GM12878 (cell line): ENCODE measurements around the gene SIAH2. TPM values are rescaled to one million over a fixed set of nuclear protein-coding genes. Genes with fewer than 3 reads are reported as not detected.

Experiments
- ATAC-seq: fragments of 200-7000 bp; cut with Tn5 transposase; 3 replicates; pipeline ENCODE4 v1.9.1; 2020; ENCODE audit warnings: mild to moderate bottlenecking, moderate library complexity
- BruUV-seq: library from RNA; stranded (reverse); fragments of 400-500 nt; replicated peaks from 2 replicates; lab custom pipeline; 2021; lab: Mats Ljungman, UMichigan
- CTCF ChIA-PET: fragments of 300-600 bp; sonication (Branson Sonifier 250); formaldehyde crosslinking; extraction: SDS; loops from one replicate; lab custom pipeline; 2021; ENCODE audit warnings: inconsistent platforms; lab: Yijun Ruan, JAX
- POLR2A ChIA-PET: fragments of 350-600 bp; formaldehyde crosslinking; extraction: SDS; loops from one replicate; lab custom pipeline; 2021; ENCODE audit warnings: inconsistent platforms; lab: Charles Lee
- RAD21 ChIA-PET: fragments of 300-600 bp; sonication (Branson Sonifier 250); formaldehyde crosslinking; loops from one replicate; lab custom pipeline; 2023; ENCODE audit warnings: antibody characterized with exemption; ENCODE audit not compliant: unreplicated experiment; lab: Charles Lee
- SMC1A ChIA-PET: fragments of 300-600 bp; sonication (Branson Sonifier 250); formaldehyde crosslinking; loops from one replicate; lab custom pipeline; 2023; ENCODE audit not compliant: unreplicated experiment, uncharacterized antibody; lab: Charles Lee
- DNase-seq: peaks from one replicate; pipeline ENCODE4 v3.0.0-alpha.2; 2011; ENCODE audit warnings: low read depth, low spot score
- FAIRE-seq: peaks from 3 replicates; lab custom pipeline; 2011; peaks lifted over from hg19 to GRCh38; lab: Jason Lieb, UNC
- H2AFZ ChIP-seq: 2 replicates; pipeline ENCODE4 v1.6.0; 2011; ENCODE audit warnings: low read depth, low read length, control low read depth; ENCODE audit not compliant: control insufficient read depth
- H3K27ac ChIP-seq: 2 replicates; pipeline ENCODE4 v1.5.1; 2011; ENCODE audit warnings: control low read depth; ENCODE audit not compliant: control insufficient read depth, insufficient read depth
- H3K27me3 ChIP-seq, 2 experiments: replicated peaks in 1 of 2; 2 replicates each; pipeline versions ENCODE4 v1.6.0 to v1.6.1; 2011; ENCODE audit warnings: low read length in 1 of 2; ENCODE audit not compliant: control insufficient read depth in 2 of 2, insufficient read depth in 2 of 2
- H3K36me3 ChIP-seq, 2 experiments: 2 replicates each; pipeline ENCODE4 v1.5.1; 2011; ENCODE audit warnings: low read length in 1 of 2; ENCODE audit not compliant: control insufficient read depth in 2 of 2, insufficient read depth in 2 of 2
- H3K4me1 ChIP-seq: 2 replicates; pipeline ENCODE4 v1.6.1; 2011; ENCODE audit warnings: mild to moderate bottlenecking, low read length, moderate library complexity, mixed read lengths; ENCODE audit not compliant: control insufficient read depth, insufficient read depth
- H3K4me2 ChIP-seq: 2 replicates; pipeline ENCODE4 v1.6.0; 2011; ENCODE audit warnings: control low read depth; ENCODE audit not compliant: control insufficient read depth, insufficient read depth
- H3K4me3 ChIP-seq: fragments of 200-600 bp; sonication (generic); 2 replicates; pipeline ENCODE4 v1.5.1; 2016
- H3K79me2 ChIP-seq: 2 replicates; pipeline ENCODE4 v1.6.0; 2011; ENCODE audit warnings: low read length; ENCODE audit not compliant: control insufficient read depth, insufficient read depth
- H3K9ac ChIP-seq: 2 replicates; pipeline ENCODE4 v1.8.0; 2011; ENCODE audit warnings: low read length, control low read depth, mixed read lengths; ENCODE audit not compliant: control insufficient read depth, insufficient read depth
- H3K9me3 ChIP-seq: replicated peaks from 3 replicates; pipeline ENCODE4 v1.5.1; 2011; ENCODE audit warnings: mild to moderate bottlenecking, low read length; ENCODE audit not compliant: control insufficient read depth, insufficient read depth
- H4K20me1 ChIP-seq: 2 replicates; pipeline ENCODE4 v1.6.0; 2011; ENCODE audit not compliant: control insufficient read depth, insufficient read depth
- BMI1 ChIP-seq: fragments of 450-650 bp; IDR thresholded peaks from 2 replicates; pipeline ENCODE4 v1.6.1; 2016; ENCODE audit warnings: mild to moderate bottlenecking, moderate library complexity, borderline replicate concordance
- CHD1 ChIP-seq: IDR thresholded peaks from 2 replicates; pipeline ENCODE4 v1.6.1; 2012; ENCODE audit warnings: low read depth, low read length, improper control_type of control experiment
- CREB1 ChIP-seq: IDR thresholded peaks from 2 replicates; pipeline ENCODE4 v1.6.1; 2012; ENCODE audit warnings: low read depth, mild to moderate bottlenecking, inconsistent platforms
- ESRRA ChIP-seq: IDR thresholded peaks from 2 replicates; pipeline ENCODE4 v1.6.1; 2012; ENCODE audit warnings: mild to moderate bottlenecking, low read length, improper control_type of control experiment
- FOS ChIP-seq: IDR thresholded peaks from 3 replicates; pipeline ENCODE4 v1.6.1; 2011; ENCODE audit warnings: borderline replicate concordance; ENCODE audit not compliant: insufficient read length; ENCODE audit errors: extremely low read depth
- NFYA ChIP-seq: IDR thresholded peaks from 2 replicates; pipeline ENCODE4 v1.6.1; 2011; ENCODE audit warnings: low read depth, mild to moderate bottlenecking, low read length, improper control_type of control experiment, borderline replicate concordance
- RUNX3 ChIP-seq: IDR thresholded peaks from 2 replicates; pipeline ENCODE4 v1.6.1; 2012; ENCODE audit warnings: low read length, inconsistent platforms
- WGBS: methylation state at CpG from one replicate; pipeline ENCODE4 v1.1.6; 2016; ENCODE audit warnings: low lambda C conversion rate; ENCODE audit not compliant: insufficient replicate concordance, insufficient coverage; ENCODE audit errors: missing lambda C conversion rate; 5-methylcytosine and 5-hydroxymethylcytosine counted together
- in situ Hi-C: fragments of 300-500 bp; cut with MboI; formaldehyde crosslinking; loops from 9 replicates; pipeline ENCODE4 v1.14.3; 2018; ENCODE audit warnings: mixed read lengths
- intact Hi-C: fragments of 100-400 bp; cut with micrococcal nuclease; formaldehyde crosslinking; loops from one replicate; pipeline ENCODE4 v1.14.2; 2022; ENCODE audit not compliant: unreplicated experiment
- polyA plus RNA-seq, 11 experiments: library from polyadenylated mRNA; depleted of rRNA in 4 of 11; unstranded in 6 of 11; stranded (reverse) in 5 of 11; fragments of >200 nt; fragmentation: Nextera tagmentation in 4 of 11; fragmentation: Illumina TruSeq in 1 of 11; extraction: Ambion mirVana in 4 of 11; extraction: Trizol in 1 of 11; gene quantifications; 1 replicate in 1 of 11; 2 replicates in 10 of 11; pipeline versions ENCODE4 v1.2.1 to v1.2.3, GENCODE V29; 2011 to 2016; ENCODE audit warnings: inconsistent platforms in 2 of 11, missing spikeins in 2 of 11, low read depth in 1 of 11
- total RNA-seq, 4 experiments: library from RNA; depleted of rRNA in 3 of 4; stranded (reverse); fragments of >200 nt in 3 of 4; fragmentation: Illumina TruSeq in 1 of 4; extraction: Trizol in 1 of 4; gene quantifications; 2 replicates each; pipeline versions ENCODE4 v1.2.1 to v1.2.3, GENCODE V29; 2013 to 2021
- TF ChIP-seq, protein P1 (sequence below): fragments of 150-350 bp; IDR thresholded peaks from 2 replicates; pipeline ENCODE4 v1.6.1; 2016; ENCODE audit warnings: low read depth, low read length

Gene SIAH2
- total and polyA plus RNA-seq, 10 of the 15 experiments (the other 5 are each of a cell fraction or from before 2014, with no cell fraction given): 3.3 to 51.5 (median 29.7) TPM

GRCh38 chr3:150800722-150801121 is 37.8 kb upstream of the SIAH2 start:
- Histone ChIP-seq H4K20me1 (no peaks in the 10 kb centered on the region), H2AFZ (no peak overlapping the region), H3K27me3 (peaks cover 2 to 4% of the 10 kb centered on the region in 2 experiments; a peak in 3 of 4 replicates), H3K27ac (no peak overlapping the region), H3K4me2 (no peak overlapping the region), H3K4me1 (no peaks in the 10 kb centered on the region; the same call in 1 of the 2 replicates), H3K4me3 (no peak overlapping the region), H3K9me3 (no peaks in the 10 kb centered on the region), H3K79me2 (no peaks in the 10 kb centered on the region), H3K36me3 (no peaks in the 10 kb centered on the region), H3K9ac (no peak overlapping the region)
- FAIRE-seq (no peak), DNase-seq (no peak), ATAC-seq (no peak)
- TF ChIP-seq NFYA (no peak), FOS (no peak), CHD1 (no peak), CREB1 (no peak), BMI1 (no peak), ESRRA (no peak)
- in situ Hi-C loops (no loop called here), intact Hi-C loops (no loop called here)
- ChIA-PET POLR2A (no interaction called here), CTCF (no interaction called here), SMC1A (interaction anchor here (0.6 to 1.5 kb wide), 4 partner anchors 8 to 50 kb away, joined by 3 to 5 read pairs (median 3); no protein-coding TSS in a partner anchor), RAD21 (interaction anchor here (0.8 kb wide), 1 partner anchor 37 kb away, joined by 3 read pairs; no protein-coding TSS in a partner anchor)
- 0% methylated on average over 2 of the region's 2 CpGs for WGBS
- no TSS peak for BruUV-seq

- H3K4me1 ChIP-seq: no peaks in the 10 kb centered on the region; the same call in 1 of the 2 replicates
- H4K20me1 ChIP-seq: no peaks in the 10 kb centered on the region
- TF ChIP-seq, protein P1, sequence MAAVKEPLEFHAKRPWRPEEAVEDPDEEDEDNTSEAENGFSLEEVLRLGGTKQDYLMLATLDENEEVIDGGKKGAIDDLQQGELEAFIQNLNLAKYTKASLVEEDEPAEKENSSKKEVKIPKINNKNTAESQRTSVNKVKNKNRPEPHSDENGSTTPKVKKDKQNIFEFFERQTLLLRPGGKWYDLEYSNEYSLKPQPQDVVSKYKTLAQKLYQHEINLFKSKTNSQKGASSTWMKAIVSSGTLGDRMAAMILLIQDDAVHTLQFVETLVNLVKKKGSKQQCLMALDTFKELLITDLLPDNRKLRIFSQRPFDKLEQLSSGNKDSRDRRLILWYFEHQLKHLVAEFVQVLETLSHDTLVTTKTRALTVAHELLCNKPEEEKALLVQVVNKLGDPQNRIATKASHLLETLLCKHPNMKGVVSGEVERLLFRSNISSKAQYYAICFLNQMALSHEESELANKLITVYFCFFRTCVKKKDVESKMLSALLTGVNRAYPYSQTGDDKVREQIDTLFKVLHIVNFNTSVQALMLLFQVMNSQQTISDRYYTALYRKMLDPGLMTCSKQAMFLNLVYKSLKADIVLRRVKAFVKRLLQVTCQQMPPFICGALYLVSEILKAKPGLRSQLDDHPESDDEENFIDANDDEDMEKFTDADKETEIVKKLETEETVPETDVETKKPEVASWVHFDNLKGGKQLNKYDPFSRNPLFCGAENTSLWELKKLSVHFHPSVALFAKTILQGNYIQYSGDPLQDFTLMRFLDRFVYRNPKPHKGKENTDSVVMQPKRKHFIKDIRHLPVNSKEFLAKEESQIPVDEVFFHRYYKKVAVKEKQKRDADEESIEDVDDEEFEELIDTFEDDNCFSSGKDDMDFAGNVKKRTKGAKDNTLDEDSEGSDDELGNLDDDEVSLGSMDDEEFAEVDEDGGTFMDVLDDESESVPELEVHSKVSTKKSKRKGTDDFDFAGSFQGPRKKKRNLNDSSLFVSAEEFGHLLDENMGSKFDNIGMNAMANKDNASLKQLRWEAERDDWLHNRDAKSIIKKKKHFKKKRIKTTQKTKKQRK: no peak
- peak; percentile 41; the same call in 1 of the 2 replicates for TF ChIP-seq RUNX3
- WGBS: 0% methylated on average over 4 of the region's 4 CpGs
- no peak overlapping the region for H3K4me2 ChIP-seq
- in situ Hi-C loops: no loop called here
- intact Hi-C loops: no loop called here
- H3K79me2 ChIP-seq: no peaks in the 10 kb centered on the region
- no peak overlapping the region for H3K27ac ChIP-seq
- ChIA-PET CTCF (interaction anchor here (0.6 kb wide), 1 partner anchor 264 kb away, joined by 3 read pairs; no protein-coding TSS in a partner anchor), SMC1A (no interaction called here), POLR2A (no interaction called here), RAD21 (interaction anchor here (0.8 kb wide), 1 partner anchor 76 kb away, joined by 3 read pairs; no protein-coding TSS in a partner anchor)
- no peak overlapping the region for H3K9ac ChIP-seq
- peaks cover 0 to 4% of the 10 kb centered on the region in 2 experiments; a peak in 3 of 4 replicates for H3K27me3 ChIP-seq
- FAIRE-seq (no peak), ATAC-seq (peak; percentile 43; the same call in 1 of the 3 replicates), DNase-seq (no peak)
- H3K36me3 ChIP-seq: no peaks in the 10 kb centered on the region
- H3K9me3 ChIP-seq: no peaks in the 10 kb centered on the region
- no peak overlapping the region for H2AFZ ChIP-seq
- no peak overlapping the region for H3K4me3 ChIP-seq
- BruUV-seq: no TSS peak
Observed at GRCh38 chr3:150798122-150798618, 35.2 kb upstream of the SIAH2 start.
